GM12878 (cell line): ENCODE results near the gene VEGFB. TPM values are rescaled to one million over a fixed set of nuclear protein-coding genes. Genes with fewer than 3 reads are reported as not detected.

Experiments used
- HCFC1 ChIP-seq: fragments of 150-350 bp; IDR thresholded peaks from 2 replicates; pipeline ENCODE4 v1.6.1; 2014; ENCODE audit warnings: low read length
- HSF1 ChIP-seq: fragments of 150-350 bp; IDR thresholded peaks from 2 replicates; pipeline ENCODE4 v1.6.1; 2014; ENCODE audit warnings: mild to moderate bottlenecking, low read depth, low read length
- IKZF2 ChIP-seq, 2 experiments: fragments of 450-650 bp; IDR thresholded peaks; 2 replicates each; pipeline ENCODE4 v1.6.1; 2017; ENCODE audit warnings: mild to moderate bottlenecking in 2 of 2, moderate library complexity in 2 of 2
- IRF5 ChIP-seq: fragments of 450-650 bp; IDR thresholded peaks from 2 replicates; pipeline ENCODE4 v1.6.1; 2017; ENCODE audit warnings: borderline replicate concordance
- MAX ChIP-seq: IDR thresholded peaks from 2 replicates; pipeline ENCODE4 v1.6.1; 2012; ENCODE audit warnings: low read depth, low read length, improper control_type of control experiment
- MYB ChIP-seq: fragments of 150-350 bp; IDR thresholded peaks from 2 replicates; pipeline ENCODE4 v1.6.1; 2014; ENCODE audit warnings: mild to moderate bottlenecking, low read depth, low read length, borderline replicate concordance
- NR2F1 ChIP-seq: fragments of 450-650 bp; conservative IDR thresholded peaks from 2 replicates; pipeline ENCODE4 v1.6.1; 2017; ENCODE audit warnings: mild to moderate bottlenecking
- PBX3 ChIP-seq: IDR thresholded peaks from 2 replicates; pipeline ENCODE4 v1.6.1; 2011; ENCODE audit warnings: mild to moderate bottlenecking, low read depth, low read length, moderate library complexity; ENCODE audit not compliant: insufficient replicate concordance
- POLR2AphosphoS5 ChIP-seq: IDR thresholded peaks from 2 replicates; pipeline ENCODE4 v1.6.1; 2011; ENCODE audit warnings: mild to moderate bottlenecking, low read length, inconsistent platforms
- RCOR1 ChIP-seq: conservative IDR thresholded peaks from 2 replicates; pipeline ENCODE4 v1.6.1; 2012; ENCODE audit warnings: low read depth, low read length, improper control_type of control experiment
- REST ChIP-seq: IDR thresholded peaks from 2 replicates; pipeline ENCODE4 v1.6.1; 2012; ENCODE audit warnings: mild to moderate bottlenecking, low read depth, low read length
- SIX5 ChIP-seq: IDR thresholded peaks from 2 replicates; pipeline ENCODE4 v1.6.1; 2011; ENCODE audit warnings: mild to moderate bottlenecking, low read depth, low read length, moderate library complexity; ENCODE audit not compliant: severe bottlenecking
- SMAD1 ChIP-seq: fragments of 450-650 bp; IDR thresholded peaks from 2 replicates; pipeline ENCODE4 v1.6.1; 2018; ENCODE audit warnings: mild to moderate bottlenecking, low read depth; ENCODE audit not compliant: partially characterized antibody
- ZBTB11 ChIP-seq: fragments of 450-650 bp; formaldehyde crosslinking; IDR thresholded peaks from 2 replicates; pipeline ENCODE4 v1.5.0; 2022; ENCODE audit warnings: mild to moderate bottlenecking, missing genetic modification characterization
- polyA plus RNA-seq, 11 experiments: library from polyadenylated mRNA; depleted of rRNA in 4 of 11; unstranded in 6 of 11; stranded (reverse) in 5 of 11; fragments of >200 nt; fragmentation: Nextera tagmentation in 4 of 11; fragmentation: Illumina TruSeq in 1 of 11; extraction: Ambion mirVana in 4 of 11; extraction: Trizol in 1 of 11; gene quantifications; 1 replicate in 1 of 11; 2 replicates in 10 of 11; pipeline versions ENCODE4 v1.2.1 to v1.2.3, GENCODE V29; 2011 to 2016; ENCODE audit warnings: inconsistent platforms in 2 of 11, missing spikeins in 2 of 11, low read depth in 1 of 11
- total RNA-seq, 4 experiments: library from RNA; depleted of rRNA in 3 of 4; stranded (reverse); fragments of >200 nt in 3 of 4; fragmentation: Illumina TruSeq in 1 of 4; extraction: Trizol in 1 of 4; gene quantifications; 2 replicates each; pipeline versions ENCODE4 v1.2.1 to v1.2.3, GENCODE V29; 2013 to 2021

VEGFB gene
- total and polyA plus RNA-seq, 10 of the 15 experiments (the other 5 are each of a cell fraction or from before 2014, with no cell fraction given): 7.0 to 75.8 (median 20.3) TPM

GRCh38 chr11:64246871-64247728 is 12.7 kb downstream of the VEGFB start, which contains the start of gene PPP1R14B (continued):
- no peak for TF ChIP-seq SMAD1
- TF ChIP-seq ZBTB11 (CRISPR knock-in tag): 0 out of 2 replicates have a peak, but pooled peaks have one; percentile 15
- no peak for TF ChIP-seq HSF1
- TF ChIP-seq POLR2AphosphoS5: no peak
- TF ChIP-seq REST: no peak
- TF ChIP-seq HCFC1: peak; percentile 91
- TF ChIP-seq NR2F1: peak; percentile 51
- no peak for TF ChIP-seq MAX
- no peak for TF ChIP-seq MYB
- TF ChIP-seq RCOR1: no peak
- TF ChIP-seq IKZF2 (IDR thresholded peaks at IDR 0.05): no peak
- peak; percentile 87 for TF ChIP-seq SIX5
- TF ChIP-seq IRF5: no peak
- TF ChIP-seq PBX3: no peak
